K562 (cell line): ENCODE data around the gene JMJD1C. TPM values are rescaled to one million over a fixed set of nuclear protein-coding genes. Genes with fewer than 3 reads are reported as not detected.

Source experiments
- ADNP ChIP-seq: fragments of 200-800 bp; sonication (Bioruptor generic); IDR thresholded peaks from 2 replicates; pipeline ENCODE4 v1.6.1; 2016; ENCODE audit warnings: missing genetic modification characterization, missing compliant biosample characterization
- BCL6 ChIP-seq: fragments of 250-450 bp; sonication (Bioruptor Pico); IDR thresholded peaks from 2 replicates; pipeline ENCODE4 v1.4.0; 2020
- COPS2 ChIP-seq: fragments of 450-650 bp; conservative IDR thresholded peaks from 2 replicates; pipeline ENCODE4 v1.6.1; 2016; ENCODE audit warnings: mild to moderate bottlenecking, moderate library complexity
- ELF1 ChIP-seq: fragments of 200-800 bp; sonication (Bioruptor generic); IDR thresholded peaks from 2 replicates; pipeline ENCODE4 v1.6.1; 2016; ENCODE audit warnings: missing genetic modification characterization, missing compliant biosample characterization
- GTF2E2 ChIP-seq: fragments of 200-800 bp; sonication (Bioruptor generic); IDR thresholded peaks from 2 replicates; pipeline ENCODE4 v1.6.1; 2016; ENCODE audit warnings: missing genetic modification characterization, missing compliant biosample characterization
- HMG20A ChIP-seq: fragments of 450-650 bp; formaldehyde crosslinking; conservative IDR thresholded peaks from 2 replicates; pipeline ENCODE4 v1.4.0; 2020; ENCODE audit warnings: mild to moderate bottlenecking, mixed read lengths
- HMGN3 ChIP-seq: IDR thresholded peaks from 2 replicates; pipeline ENCODE4 v1.6.1; 2011; ENCODE audit warnings: borderline replicate concordance, low read depth, mild to moderate bottlenecking, mixed read lengths, low read length; ENCODE audit not compliant: insufficient read length; ENCODE audit errors: extremely low read depth
- HNRNPK ChIP-seq: fragments of 200-400 bp; formaldehyde crosslinking; IDR thresholded peaks from one replicate; pipeline ENCODE4 v1.6.1; 2018; ENCODE audit warnings: mild to moderate bottlenecking, low read depth, low read length; ENCODE audit not compliant: poor library complexity, severe bottlenecking
- MBD2 ChIP-seq: sonication (generic); IDR thresholded peaks from 2 replicates; pipeline ENCODE4 v1.6.1; 2016; ENCODE audit warnings: low read depth, borderline replicate concordance
- MTA1 ChIP-seq: fragments of 450-650 bp; IDR thresholded peaks from 2 replicates; pipeline ENCODE4 v1.6.1; 2017; ENCODE audit warnings: borderline replicate concordance
- NELFE ChIP-seq: IDR thresholded peaks from 2 replicates; pipeline ENCODE4 v1.6.1; 2011; ENCODE audit warnings: mild to moderate bottlenecking; ENCODE audit not compliant: insufficient read depth, insufficient read length
- NFXL1 ChIP-seq: fragments of 450-650 bp; formaldehyde crosslinking; IDR thresholded peaks from 2 replicates; pipeline ENCODE4 v1.4.0; 2021; ENCODE audit warnings: mild to moderate bottlenecking
- NUFIP1 ChIP-seq: fragments of 450-650 bp; IDR thresholded peaks from 2 replicates; pipeline ENCODE4 v1.6.1; 2018; ENCODE audit not compliant: partially characterized antibody
- POLR2AphosphoS2 ChIP-seq: IDR thresholded peaks from 2 replicates; pipeline ENCODE4 v1.6.1; 2012; ENCODE audit warnings: low read length, improper control_type of control experiment
- PRMT5 ChIP-seq: sonication (generic); formaldehyde crosslinking; IDR thresholded peaks from 2 replicates; pipeline ENCODE4 v1.5.0; 2020; ENCODE audit warnings: missing genetic modification reagents
- PTRF ChIP-seq: fragments of 450-650 bp; IDR thresholded peaks from 2 replicates; pipeline ENCODE4 v1.6.1; 2016; ENCODE audit warnings: mild to moderate bottlenecking, missing genetic modification characterization, missing compliant biosample characterization
- RAD21 ChIP-seq, 2 experiments: fragments of 250-450 bp in 1 of 2; fragments of 450-650 bp in 1 of 2; sonication (Bioruptor Pico) in 1 of 2; formaldehyde crosslinking in 1 of 2; IDR thresholded peaks in 1 of 2; conservative IDR thresholded peaks in 1 of 2; 2 replicates each; pipeline versions ENCODE4 v1.4.0 to v1.8.0; 2020 to 2022; ENCODE audit warnings: mild to moderate bottlenecking in 2 of 2, moderate library complexity in 1 of 2
- RFX5 ChIP-seq: IDR thresholded peaks from 2 replicates; pipeline ENCODE4 v1.6.1; 2011; ENCODE audit warnings: low read depth, mild to moderate bottlenecking, improper control_type of control experiment, low read length
- RUNX1 ChIP-seq: sonication (generic); IDR thresholded peaks from 2 replicates; pipeline ENCODE4 v1.6.1; 2016; ENCODE audit warnings: antibody characterized with exemption, low read depth
- SLC30A9 ChIP-seq: fragments of 250-450 bp; sonication (Bioruptor Pico); IDR thresholded peaks from 2 replicates; pipeline ENCODE4 v1.8.0; 2022; ENCODE audit warnings: mild to moderate bottlenecking, moderate library complexity
- SNAPC5 ChIP-seq: fragments of 250-450 bp; sonication (Bioruptor Pico); IDR thresholded peaks from 2 replicates; pipeline ENCODE4 v1.8.0; 2021; ENCODE audit warnings: moderate library complexity, mild to moderate bottlenecking, inconsistent platforms
- ZFP36 ChIP-seq: fragments of 150-350 bp; IDR thresholded peaks from 2 replicates; pipeline ENCODE4 v1.6.1; 2018; ENCODE audit warnings: low read length, low read depth; ENCODE audit not compliant: partially characterized antibody
- ZNF253 ChIP-seq: fragments of 250-450 bp; sonication (Bioruptor Pico); conservative IDR thresholded peaks from 2 replicates; pipeline ENCODE4 v1.6.1; 2021; ENCODE audit warnings: mild to moderate bottlenecking
- ZSCAN32 ChIP-seq: fragments of 450-650 bp; formaldehyde crosslinking; IDR thresholded peaks from 2 replicates; pipeline ENCODE4 v1.4.0; 2020; ENCODE audit warnings: mild to moderate bottlenecking, moderate library complexity
- polyA plus RNA-seq, 8 experiments: library from polyadenylated mRNA; depleted of rRNA in 4 of 8; stranded (reverse) in 5 of 8; unstranded in 3 of 8; fragments of >200 nt; fragmentation: Nextera tagmentation in 2 of 8; fragmentation: Illumina TruSeq in 1 of 8; extraction: Ambion mirVana in 2 of 8; extraction: Trizol in 1 of 8; gene quantifications; 2 replicates each; pipeline versions ENCODE4 v1.2.1 to v1.2.3, GENCODE V29; 2011 to 2014; ENCODE audit warnings: inconsistent platforms in 1 of 8, missing spikeins in 1 of 8
- total RNA-seq, 7 experiments: library from RNA; depleted of rRNA in 6 of 7; stranded (reverse); fragments of >200 nt in 6 of 7; fragmentation: Illumina TruSeq in 2 of 7; extraction: Trizol in 2 of 7; gene quantifications; 2 replicates each; pipeline versions ENCODE4 v1.2.1 to v1.2.3, GENCODE V29; 2011 to 2021; ENCODE audit warnings: low replicate concordance in 1 of 7
- TF ChIP-seq, protein P1 (sequence below): sonication (generic); IDR thresholded peaks from 2 replicates; pipeline ENCODE4 v1.6.1; 2016
- TF ChIP-seq, protein P2 (sequence below): fragments of 450-650 bp; formaldehyde crosslinking; IDR thresholded peaks from 2 replicates; pipeline ENCODE4 v1.4.0; 2022; ENCODE audit warnings: mild to moderate bottlenecking, moderate library complexity
- TF ChIP-seq, protein P3 (sequence below): sonication (generic); formaldehyde crosslinking; IDR thresholded peaks from 2 replicates; pipeline ENCODE4 v1.8.1; 2022; ENCODE audit warnings: missing genetic modification reagents

The JMJD1C gene
- total and polyA plus RNA-seq, 9 of the 15 experiments (the other 6 are each of a cell fraction or from before 2014, with no cell fraction given) = 25.3 to 68.0 (median 47.2) TPM

- TF ChIP-seq GTF2E2 (tag) (no peak), SNAPC5 (CRISPR knock-in tag) (no peak), COPS2 (no peak), MBD2 (no peak), ELF1 (no peak; the same call in 1 of the 2 replicates), ZNF253 (CRISPR knock-in tag) (no peak), HMG20A (CRISPR knock-in tag) (no peak), ADNP (tag) (no peak), HNRNPK (no peak), RUNX1 (peak; percentile 32; the same call in 1 of the 2 replicates), NFXL1 (CRISPR knock-in tag) (no peak), RFX5 (no peak), POLR2AphosphoS2 (no peak), MTA1 (no peak), SLC30A9 (no peak), RAD21 (CRISPR knock-in tag; conservative IDR thresholded peaks at IDR 0.05 in 1 of 2, IDR thresholded peaks at IDR 0.05 in 1 of 2) (peak in 1 of 2 experiments; percentile 10; a peak in 3 of 4 replicates), BCL6 (CRISPR knock-in tag) (no peak), PRMT5 (no peak), ZSCAN32 (CRISPR knock-in tag) (no peak), NELFE (no peak), HMGN3 (peak; percentile 80), ZFP36 (peak; percentile 55), PTRF (no peak), NUFIP1 (no peak)
- TF ChIP-seq, protein P1, sequence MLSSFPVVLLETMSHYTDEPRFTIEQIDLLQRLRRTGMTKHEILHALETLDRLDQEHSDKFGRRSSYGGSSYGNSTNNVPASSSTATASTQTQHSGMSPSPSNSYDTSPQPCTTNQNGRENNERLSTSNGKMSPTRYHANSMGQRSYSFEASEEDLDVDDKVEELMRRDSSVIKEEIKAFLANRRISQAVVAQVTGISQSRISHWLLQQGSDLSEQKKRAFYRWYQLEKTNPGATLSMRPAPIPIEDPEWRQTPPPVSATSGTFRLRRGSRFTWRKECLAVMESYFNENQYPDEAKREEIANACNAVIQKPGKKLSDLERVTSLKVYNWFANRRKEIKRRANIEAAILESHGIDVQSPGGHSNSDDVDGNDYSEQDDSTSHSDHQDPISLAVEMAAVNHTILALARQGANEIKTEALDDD = no peak
- TF ChIP-seq, protein P2, sequence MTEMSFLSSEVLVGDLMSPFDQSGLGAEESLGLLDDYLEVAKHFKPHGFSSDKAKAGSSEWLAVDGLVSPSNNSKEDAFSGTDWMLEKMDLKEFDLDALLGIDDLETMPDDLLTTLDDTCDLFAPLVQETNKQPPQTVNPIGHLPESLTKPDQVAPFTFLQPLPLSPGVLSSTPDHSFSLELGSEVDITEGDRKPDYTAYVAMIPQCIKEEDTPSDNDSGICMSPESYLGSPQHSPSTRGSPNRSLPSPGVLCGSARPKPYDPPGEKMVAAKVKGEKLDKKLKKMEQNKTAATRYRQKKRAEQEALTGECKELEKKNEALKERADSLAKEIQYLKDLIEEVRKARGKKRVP = no peak
- TF ChIP-seq, protein P3, sequence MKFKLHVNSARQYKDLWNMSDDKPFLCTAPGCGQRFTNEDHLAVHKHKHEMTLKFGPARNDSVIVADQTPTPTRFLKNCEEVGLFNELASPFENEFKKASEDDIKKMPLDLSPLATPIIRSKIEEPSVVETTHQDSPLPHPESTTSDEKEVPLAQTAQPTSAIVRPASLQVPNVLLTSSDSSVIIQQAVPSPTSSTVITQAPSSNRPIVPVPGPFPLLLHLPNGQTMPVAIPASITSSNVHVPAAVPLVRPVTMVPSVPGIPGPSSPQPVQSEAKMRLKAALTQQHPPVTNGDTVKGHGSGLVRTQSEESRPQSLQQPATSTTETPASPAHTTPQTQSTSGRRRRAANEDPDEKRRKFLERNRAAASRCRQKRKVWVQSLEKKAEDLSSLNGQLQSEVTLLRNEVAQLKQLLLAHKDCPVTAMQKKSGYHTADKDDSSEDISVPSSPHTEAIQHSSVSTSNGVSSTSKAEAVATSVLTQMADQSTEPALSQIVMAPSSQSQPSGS (CRISPR knock-in tag) = 0 out of 2 replicates have a peak, but pooled peaks have one; percentile 41
Observed at GRCh38 chr10:63465293-63466143, at the start of gene JMJD1C (continued).
